ENCODE data around the gene TBC1D5.

DNA sequence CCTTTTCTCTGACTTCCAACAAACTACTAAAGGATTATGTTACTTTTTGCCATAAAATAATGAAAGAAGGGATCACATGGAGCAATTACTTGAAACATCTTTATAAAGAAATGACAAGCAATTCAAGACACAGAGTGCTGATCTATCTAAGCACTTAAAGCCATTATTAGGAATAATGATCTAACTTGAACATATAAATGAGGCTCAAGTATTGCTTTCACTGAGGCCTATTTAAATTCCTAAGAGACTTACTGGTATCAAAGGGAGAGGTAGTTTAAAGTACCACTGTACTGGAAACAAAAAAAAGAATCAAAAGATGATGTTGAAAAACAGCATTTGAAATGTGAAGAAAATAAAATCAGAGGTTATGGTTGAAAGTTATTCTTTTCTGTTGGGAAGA is 482.2 kb downstream of the TBC1D5 start:
- TF ChIP-seq POLR2AphosphoS5 (IDR thresholded peaks at IDR 0.05; ENCODE audit: low read depth, low read length) (no peak), SIN3A (conservative IDR thresholded peaks at IDR 0.05 in 1 of 2, IDR thresholded peaks at IDR 0.05 in 1 of 2; ENCODE audit: low read depth in 1 of 2, low read length in 2 of 2) (no peak), TCF12 (IDR thresholded peaks at IDR 0.05; ENCODE audit: low read depth, low read length) (no peak), HDAC2 (IDR thresholded peaks at IDR 0.05; ENCODE audit: borderline replicate concordance in 1 of 2, low read depth in 2 of 2, low read length in 2 of 2) (no peak)
- TF ChIP-seq, protein P1, sequence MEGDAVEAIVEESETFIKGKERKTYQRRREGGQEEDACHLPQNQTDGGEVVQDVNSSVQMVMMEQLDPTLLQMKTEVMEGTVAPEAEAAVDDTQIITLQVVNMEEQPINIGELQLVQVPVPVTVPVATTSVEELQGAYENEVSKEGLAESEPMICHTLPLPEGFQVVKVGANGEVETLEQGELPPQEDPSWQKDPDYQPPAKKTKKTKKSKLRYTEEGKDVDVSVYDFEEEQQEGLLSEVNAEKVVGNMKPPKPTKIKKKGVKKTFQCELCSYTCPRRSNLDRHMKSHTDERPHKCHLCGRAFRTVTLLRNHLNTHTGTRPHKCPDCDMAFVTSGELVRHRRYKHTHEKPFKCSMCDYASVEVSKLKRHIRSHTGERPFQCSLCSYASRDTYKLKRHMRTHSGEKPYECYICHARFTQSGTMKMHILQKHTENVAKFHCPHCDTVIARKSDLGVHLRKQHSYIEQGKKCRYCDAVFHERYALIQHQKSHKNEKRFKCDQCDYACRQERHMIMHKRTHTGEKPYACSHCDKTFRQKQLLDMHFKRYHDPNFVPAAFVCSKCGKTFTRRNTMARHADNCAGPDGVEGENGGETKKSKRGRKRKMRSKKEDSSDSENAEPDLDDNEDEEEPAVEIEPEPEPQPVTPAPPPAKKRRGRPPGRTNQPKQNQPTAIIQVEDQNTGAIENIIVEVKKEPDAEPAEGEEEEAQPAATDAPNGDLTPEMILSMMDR (IDR thresholded peaks at IDR 0.05; ENCODE audit: control extremely low read depth in 1 of 3, insufficient read depth in 1 of 3, low read depth in 1 of 3, low read length in 3 of 3): no peak
